ENCODE measurements around the gene ATP6V0A1. TPM values are rescaled to one million over a fixed set of nuclear protein-coding genes. Genes with fewer than 3 reads are reported as not detected.
A peak's percentile ranks its signal among the peaks of the same experiment; 100 is the strongest.

The ATP6V0A1 gene
- total RNA-seq, 3 donors from 2014 or later = 53.1 to 74.5 (median 60.0) TPM

DNA sequence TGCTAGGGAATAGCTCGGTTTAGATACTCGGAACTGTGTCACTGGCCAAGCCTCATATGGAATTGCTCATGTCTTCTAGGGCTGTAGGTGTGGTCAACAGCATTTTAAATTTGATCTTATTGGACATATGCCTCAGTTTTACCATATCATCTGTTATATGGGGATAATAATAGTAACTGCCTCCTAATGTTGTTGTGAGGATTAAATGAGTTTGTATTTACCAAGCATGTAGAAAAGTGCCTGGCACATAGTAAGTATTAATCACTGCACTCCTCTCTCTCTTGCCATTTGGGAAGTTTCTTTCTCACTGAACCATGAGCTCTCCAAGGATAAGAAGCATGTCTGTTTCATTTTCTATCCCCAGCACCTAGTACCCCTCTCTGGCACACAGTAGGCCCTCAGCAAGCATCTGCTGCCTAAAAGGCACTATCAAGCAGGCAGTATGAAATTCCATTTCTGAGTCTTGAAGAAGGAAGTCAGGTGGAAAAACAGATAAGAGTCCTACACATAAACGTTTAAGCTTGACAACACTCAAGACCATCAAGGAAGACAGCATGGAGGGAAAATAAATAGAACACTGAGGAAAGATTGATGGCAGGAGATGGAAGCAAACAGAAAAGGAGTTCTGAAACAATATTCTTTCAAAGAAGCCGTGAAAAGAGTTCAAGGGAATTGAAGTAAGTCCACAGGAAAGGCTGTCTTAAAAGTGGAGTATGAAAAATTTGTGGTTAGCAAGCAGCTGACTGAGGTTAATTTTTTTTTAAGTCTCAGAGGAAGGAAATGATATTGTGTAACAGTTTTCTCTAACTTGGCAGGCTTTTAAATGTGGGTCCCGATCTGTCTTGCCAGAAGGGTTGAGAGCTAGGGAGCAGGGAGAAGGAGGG, 2.2 kb upstream of the ATP6V0A1 start:
- no peaks in the 10 kb centered on the region for H3K9me3 ChIP-seq
- H3K36me3 ChIP-seq = no peaks in the 10 kb centered on the region
- peak overlapping the region in 1 of 3 donors; percentile 42 for H3K4me3 ChIP-seq
- DNase-seq (ENCODE audit: low spot score in 2 of 2) = no peak
- H3K27me3 ChIP-seq = no peaks in the 10 kb centered on the region
- peaks cover 7 to 17% of the 10 kb centered on the region in 2 donors for H3K4me1 ChIP-seq
- intact Hi-C loops (cut with DNase I; ENCODE audit: low total_unique reads) = no loop called here
- H3K27ac ChIP-seq = peak overlapping the region; percentile 88 to 97
- TF ChIP-seq POLR2AphosphoS5 (IDR thresholded peaks at IDR 0.05) = peak in 1 of 3 donors; percentile 71
- no peak for TF ChIP-seq CTCF (IDR thresholded peaks at IDR 0.05)

- H3K9me3 ChIP-seq = no peaks in the 10 kb centered on the region
- TF ChIP-seq CTCF (IDR thresholded peaks at IDR 0.05) (no peak), POLR2AphosphoS5 (IDR thresholded peaks at IDR 0.05) (no peak), POLR2A (IDR thresholded peaks at IDR 0.05) (no peak)
- intact Hi-C loops (cut with DNase I; ENCODE audit: low total_unique reads) = no loop called here
- H3K27ac ChIP-seq = peak overlapping the region; percentile 88 to 97
- DNase-seq (ENCODE audit: low spot score in 2 of 2) = no peak
- H3K27me3 ChIP-seq = no peaks in the 10 kb centered on the region
- H3K4me3 ChIP-seq = no peak overlapping the region
- peaks cover 7 to 17% of the 10 kb centered on the region in 2 donors for H3K4me1 ChIP-seq
- no peaks in the 10 kb centered on the region for H3K36me3 ChIP-seq
These were observed 1.4 kb upstream of the ATP6V0A1 start for GRCh38 chr17:42457107-42457792.

GRCh38 chr17:42459256-42459800, 650 bp downstream of the ATP6V0A1 start:
- TF ChIP-seq POLR2A (IDR thresholded peaks at IDR 0.05) = no peak
- TF ChIP-seq CTCF (IDR thresholded peaks at IDR 0.05) = peak in 1 of 3 donors; percentile 10
- Histone ChIP-seq H3K36me3 (no peaks in the 10 kb centered on the region), H3K9me3 (no peaks in the 10 kb centered on the region), H3K27me3 (no peaks in the 10 kb centered on the region), H3K4me1 (peaks cover 7 to 17% of the 10 kb centered on the region in 2 donors), H3K27ac (peak overlapping the region; percentile 97), H3K4me3 (peak overlapping the region; percentile 65 to 81 (median 75))
- intact Hi-C loops (cut with DNase I; ENCODE audit: low total_unique reads) = no loop called here
- DNase-seq (ENCODE audit: low spot score in 2 of 2) = peak; percentile 56 to 70

- H3K4me3 ChIP-seq = peak overlapping the region; percentile 65 to 81 (median 75)
- H3K4me1 ChIP-seq = peaks cover 7 to 17% of the 10 kb centered on the region in 2 donors
- no peaks in the 10 kb centered on the region for H3K27me3 ChIP-seq
- no peak for DNase-seq (ENCODE audit: low spot score in 2 of 2)
- no peaks in the 10 kb centered on the region for H3K9me3 ChIP-seq
- H3K27ac ChIP-seq = peak overlapping the region; percentile 97
- no peaks in the 10 kb centered on the region for H3K36me3 ChIP-seq
- intact Hi-C loops (cut with DNase I; ENCODE audit: low total_unique reads) = no loop called here
- no peak for TF ChIP-seq POLR2A (IDR thresholded peaks at IDR 0.05)
- TF ChIP-seq POLR2AphosphoS5 (IDR thresholded peaks at IDR 0.05) = peak in 1 of 3 donors; percentile 12
- no peak for TF ChIP-seq CTCF (IDR thresholded peaks at IDR 0.05)
These were observed 1.2 kb downstream of the ATP6V0A1 start for GRCh38 chr17:42459801-42460281.
